Measurements from ENCODE around the gene PATL2.

Gene PATL2

DNA sequence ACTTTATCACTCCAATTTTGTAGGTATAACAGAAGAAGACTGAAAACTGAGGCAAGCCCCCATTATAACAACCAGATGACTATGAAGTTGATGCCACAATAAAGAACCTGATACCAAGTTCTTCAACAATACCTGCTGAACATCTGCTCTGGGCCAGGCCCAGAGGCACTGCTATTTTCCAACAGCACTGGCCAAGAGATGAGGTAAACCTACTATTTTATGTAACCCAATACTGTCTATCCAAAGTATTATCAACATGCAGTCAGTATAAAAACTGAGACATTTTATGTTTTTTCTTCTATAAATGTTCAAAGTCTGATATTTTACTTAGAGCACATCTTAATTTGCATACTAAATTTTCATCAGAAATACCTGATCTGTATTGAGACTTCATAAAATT is 53.7 kb downstream of the PATL2 start:
- H3K27ac ChIP-seq, result no peak overlapping the region
- peaks cover 10% of the 10 kb centered on the region for H3K36me3 ChIP-seq (replicated peaks)
- H3K27me3 ChIP-seq (replicated peaks), result no peaks in the 10 kb centered on the region
- TF ChIP-seq, protein P1, sequence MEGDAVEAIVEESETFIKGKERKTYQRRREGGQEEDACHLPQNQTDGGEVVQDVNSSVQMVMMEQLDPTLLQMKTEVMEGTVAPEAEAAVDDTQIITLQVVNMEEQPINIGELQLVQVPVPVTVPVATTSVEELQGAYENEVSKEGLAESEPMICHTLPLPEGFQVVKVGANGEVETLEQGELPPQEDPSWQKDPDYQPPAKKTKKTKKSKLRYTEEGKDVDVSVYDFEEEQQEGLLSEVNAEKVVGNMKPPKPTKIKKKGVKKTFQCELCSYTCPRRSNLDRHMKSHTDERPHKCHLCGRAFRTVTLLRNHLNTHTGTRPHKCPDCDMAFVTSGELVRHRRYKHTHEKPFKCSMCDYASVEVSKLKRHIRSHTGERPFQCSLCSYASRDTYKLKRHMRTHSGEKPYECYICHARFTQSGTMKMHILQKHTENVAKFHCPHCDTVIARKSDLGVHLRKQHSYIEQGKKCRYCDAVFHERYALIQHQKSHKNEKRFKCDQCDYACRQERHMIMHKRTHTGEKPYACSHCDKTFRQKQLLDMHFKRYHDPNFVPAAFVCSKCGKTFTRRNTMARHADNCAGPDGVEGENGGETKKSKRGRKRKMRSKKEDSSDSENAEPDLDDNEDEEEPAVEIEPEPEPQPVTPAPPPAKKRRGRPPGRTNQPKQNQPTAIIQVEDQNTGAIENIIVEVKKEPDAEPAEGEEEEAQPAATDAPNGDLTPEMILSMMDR (IDR thresholded peaks at IDR 0.05; ENCODE audit: low read depth, low read length, missing control alignments), result no peak
- no peak for DNase-seq
- in situ Hi-C loops (cut with HindIII; ENCODE audit: low pct_ligation_motif_present, low sequenced_read_pairs), result no loop called here
- no peak overlapping the region for H3K4me3 ChIP-seq (ENCODE audit: low read depth, low read length)

DNA sequence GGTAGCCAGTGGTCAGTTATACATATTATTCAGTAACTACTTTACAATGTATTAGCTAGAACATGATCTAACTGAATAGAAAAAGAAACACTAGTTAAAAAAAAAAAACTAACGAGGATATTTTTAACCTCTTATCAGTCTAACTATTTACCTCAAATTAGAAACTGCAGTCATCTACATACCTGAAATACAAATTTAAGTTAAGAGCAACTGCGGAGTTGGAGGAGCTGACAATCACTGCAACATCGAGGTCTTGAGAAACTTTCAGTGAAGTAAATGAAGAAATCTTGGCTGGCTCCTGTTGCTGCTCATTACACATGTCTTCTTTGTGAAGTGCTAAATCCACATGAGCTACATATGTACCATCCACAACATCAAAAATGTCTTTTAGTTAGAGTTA is 54.2 kb downstream of the PATL2 start:
- Histone ChIP-seq H3K36me3 (replicated peaks) (peaks cover 12% of the 10 kb centered on the region), H3K27ac (no peak overlapping the region), H3K27me3 (replicated peaks) (no peaks in the 10 kb centered on the region), H3K4me3 (ENCODE audit: low read depth, low read length) (no peak overlapping the region)
- TF ChIP-seq, protein P1 (IDR thresholded peaks at IDR 0.05; ENCODE audit: low read depth, low read length, missing control alignments), result no peak
- DNase-seq, result no peak
- in situ Hi-C loops (cut with HindIII; ENCODE audit: low pct_ligation_motif_present, low sequenced_read_pairs), result no loop called here

DNA sequence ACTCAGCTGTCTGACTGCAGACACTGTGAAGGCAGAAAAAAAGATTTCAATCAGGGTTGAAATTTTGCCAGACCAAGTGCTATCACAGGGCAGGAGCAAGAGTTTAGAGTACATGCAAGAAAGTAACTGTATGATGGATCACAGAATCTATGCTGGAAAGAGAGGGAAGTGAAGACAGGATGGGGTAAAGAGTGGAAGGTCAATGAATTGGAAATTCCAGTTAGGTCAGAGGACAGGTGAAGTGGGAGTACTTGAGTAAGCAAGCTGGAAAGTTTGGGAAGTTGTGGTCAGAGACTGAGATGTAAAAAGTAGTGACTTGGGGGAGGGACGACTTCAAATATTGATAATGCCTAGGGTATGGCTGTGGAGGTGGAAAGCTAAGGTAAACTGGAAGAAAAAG is 54.8 kb downstream of the PATL2 start:
- DNase-seq, result no peak
- Histone ChIP-seq H3K27me3 (replicated peaks) (no peaks in the 10 kb centered on the region), H3K27ac (no peak overlapping the region), H3K4me3 (ENCODE audit: low read depth, low read length) (no peak overlapping the region), H3K36me3 (replicated peaks) (peaks cover 17% of the 10 kb centered on the region)
- in situ Hi-C loops (cut with HindIII; ENCODE audit: low pct_ligation_motif_present, low sequenced_read_pairs), result no loop called here
- TF ChIP-seq, protein P1 (IDR thresholded peaks at IDR 0.05; ENCODE audit: low read depth, low read length, missing control alignments), result no peak

DNA sequence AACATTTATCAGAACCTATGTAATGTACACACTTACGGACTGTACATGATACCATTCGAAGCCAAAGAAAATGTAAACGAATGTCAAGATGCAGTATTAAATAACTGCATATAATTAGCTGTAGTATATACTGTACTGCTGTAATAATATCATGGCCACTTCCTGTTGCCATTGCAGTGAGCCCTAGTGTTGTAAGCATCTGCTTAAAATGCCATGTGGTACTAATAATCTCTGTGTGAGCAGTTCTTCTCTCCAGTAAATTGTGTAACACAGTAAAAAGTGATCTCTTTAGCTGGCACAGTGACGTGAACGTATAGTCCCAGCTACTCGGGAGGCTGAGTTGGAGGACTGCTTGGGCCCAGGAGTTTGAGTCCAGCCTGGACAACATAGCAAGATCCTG is 56.3 kb downstream of the PATL2 start:
- H3K4me3 ChIP-seq (ENCODE audit: low read depth, low read length), result no peak overlapping the region
- H3K27ac ChIP-seq, result no peak overlapping the region
- peaks cover 21% of the 10 kb centered on the region for H3K36me3 ChIP-seq (replicated peaks)
- DNase-seq, result no peak
- no peaks in the 10 kb centered on the region for H3K27me3 ChIP-seq (replicated peaks)
- in situ Hi-C loops (cut with HindIII; ENCODE audit: low pct_ligation_motif_present, low sequenced_read_pairs), result no loop called here
- TF ChIP-seq, protein P1 (IDR thresholded peaks at IDR 0.05; ENCODE audit: low read depth, low read length, missing control alignments), result no peak

DNA sequence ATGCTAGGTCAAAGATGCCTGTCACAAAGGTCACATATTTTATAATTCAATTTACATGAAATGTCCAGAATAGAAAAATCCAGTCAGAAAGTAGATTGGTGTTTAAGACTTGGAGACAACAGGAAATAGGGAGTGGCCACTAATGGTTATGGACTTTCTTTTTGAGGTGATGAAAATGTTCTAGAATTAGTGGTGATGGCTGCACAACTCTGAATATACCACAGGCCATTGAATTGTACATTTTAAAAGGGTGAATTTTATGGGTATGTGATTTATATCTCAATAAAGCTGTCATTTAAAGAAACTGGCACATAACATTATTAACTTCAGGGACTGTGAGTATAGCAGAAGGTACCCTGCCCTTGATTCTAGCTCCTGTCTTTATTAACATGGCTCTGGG is 63.5 kb downstream of the PATL2 start:
- no peak overlapping the region for H3K4me3 ChIP-seq (ENCODE audit: low read depth, low read length)
- no peak overlapping the region for H3K27ac ChIP-seq
- TF ChIP-seq, protein P1 (IDR thresholded peaks at IDR 0.05; ENCODE audit: low read depth, low read length, missing control alignments), result no peak
- peaks cover 25% of the 10 kb centered on the region for H3K36me3 ChIP-seq (replicated peaks)
- DNase-seq, result no peak
- in situ Hi-C loops (cut with HindIII; ENCODE audit: low pct_ligation_motif_present, low sequenced_read_pairs), result no loop called here
- no peaks in the 10 kb centered on the region for H3K27me3 ChIP-seq (replicated peaks)

DNA sequence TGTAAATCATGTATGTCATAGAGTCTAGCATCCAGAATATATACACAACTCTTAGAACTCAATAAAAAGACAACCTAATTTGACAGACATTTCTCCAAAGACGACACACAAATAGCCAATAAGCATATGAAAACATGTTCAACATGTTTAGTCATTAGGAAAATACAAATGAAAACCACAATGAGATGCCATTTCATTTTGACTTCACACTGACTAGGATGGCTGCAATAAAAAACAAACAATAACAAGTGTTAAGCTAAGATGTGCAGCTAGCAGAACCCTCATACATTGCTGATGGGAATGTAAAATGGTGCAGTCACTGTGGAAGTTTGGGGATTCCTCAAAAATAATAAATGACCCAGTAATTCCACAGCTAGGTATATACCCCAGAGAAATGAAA is 64.1 kb downstream of the PATL2 start:
- Histone ChIP-seq H3K4me3 (ENCODE audit: low read depth, low read length) (no peak overlapping the region), H3K27me3 (replicated peaks) (no peaks in the 10 kb centered on the region), H3K36me3 (replicated peaks) (peaks cover 24% of the 10 kb centered on the region), H3K27ac (no peak overlapping the region)
- in situ Hi-C loops (cut with HindIII; ENCODE audit: low pct_ligation_motif_present, low sequenced_read_pairs), result no loop called here
- no peak for DNase-seq
- TF ChIP-seq, protein P1 (IDR thresholded peaks at IDR 0.05; ENCODE audit: low read depth, low read length, missing control alignments), result no peak
